Mucosa of descending colon (tissue), 3 donors: ENCODE measurements around the gene GNAQ. TPM values are rescaled to one million over a fixed set of nuclear protein-coding genes. Genes with fewer than 3 reads are reported as not detected.

ENCODE experiments used
- ATAC-seq: fragments of 200-7000 bp; cut with Tn5 transposase; one replicate; pipeline ENCODE4 v1.9.1; 2020; ENCODE audit warnings: mild to moderate bottlenecking, moderate library complexity
- DNase-seq, 3 donors: peaks; one replicate each; pipeline ENCODE4 v3.0.0-alpha.2; 2020
- H3K36me3 ChIP-seq: fragments of 200-600 bp; one replicate; pipeline ENCODE4 v1.8.0; 2021; ENCODE audit warnings: low read depth, mild to moderate bottlenecking
- H3K4me1 ChIP-seq: fragments of 200-600 bp; one replicate; pipeline ENCODE4 v1.8.0; 2021; ENCODE audit warnings: low read depth, mild to moderate bottlenecking
- H3K4me3 ChIP-seq: fragments of 200-600 bp; one replicate; pipeline ENCODE4 v1.8.0; 2021; ENCODE audit warnings: mild to moderate bottlenecking
- H3K9me3 ChIP-seq: fragments of 200-600 bp; one replicate; pipeline ENCODE4 v1.8.0; 2021; ENCODE audit warnings: mild to moderate bottlenecking
- CTCF ChIP-seq: fragments of 200-600 bp; IDR thresholded peaks from one replicate; pipeline ENCODE4 v1.8.0; 2022; ENCODE audit warnings: antibody characterized with exemption, mild to moderate bottlenecking
- intact Hi-C, 2 donors: fragments of 100-400 bp; cut with DNase I in 1 of 2; cut with micrococcal nuclease in 1 of 2; formaldehyde crosslinking; loops; one replicate each; pipeline versions ENCODE4 v1.11.0 to v1.11.1; 2022; cut with DNase I, micrococcal nuclease
- total RNA-seq, 3 donors: library from RNA; stranded (reverse); fragmentation: NEBNext Ultra II Directional in 2 of 3; extraction: Animal tissue kit (Norgen Biotek cat#: 25700) in 2 of 3; gene quantifications; one replicate each; pipeline versions ENCODE4 v1.2.1 to v1.2.4, GENCODE V29; 2021 to 2023
- donor health status: DM: no; HTN: no; CAD: no; lungs with moderate emphysema.
- donor health status: DM: no; HTN: no; CAD: no.
- donor health status: DM: no; HTN: yes; CAD: no.

Gene GNAQ
- total RNA-seq, 3 donors from 2014 or later, result 95.9 to 115 (median 104) TPM

DNA sequence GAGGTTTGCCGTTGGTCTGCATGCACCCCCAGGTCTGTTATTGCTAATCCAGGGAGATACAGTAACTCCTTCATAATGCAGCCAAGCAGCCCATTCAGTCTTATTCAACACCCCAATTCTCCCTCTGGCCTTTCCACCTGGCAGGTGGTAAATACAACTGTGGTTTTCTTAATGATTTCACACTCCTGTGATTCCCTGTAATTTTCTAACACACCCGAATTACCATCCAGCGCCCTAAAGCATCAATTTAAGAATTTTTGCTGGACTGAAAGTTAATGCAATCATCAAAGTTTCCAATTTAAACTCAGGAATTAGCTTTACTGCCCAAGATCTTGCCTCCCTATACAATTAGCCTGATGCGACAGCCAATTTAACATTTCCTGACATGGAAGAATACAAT is 62.5 kb downstream of the GNAQ start:
- ATAC-seq, result no peak
- intact Hi-C loops, result no loop called here
- Histone ChIP-seq H3K36me3 (no peaks in the 10 kb centered on the region), H3K4me3 (no peak overlapping the region), H3K4me1 (no peaks in the 10 kb centered on the region), H3K9me3 (no peaks in the 10 kb centered on the region)
- TF ChIP-seq CTCF, result no peak
- no peak for DNase-seq

GRCh38 chr9:77968506-77968905 is 63.1 kb downstream of the GNAQ start:
- intact Hi-C loops, result no loop called here
- H3K36me3 ChIP-seq, result no peaks in the 10 kb centered on the region
- no peaks in the 10 kb centered on the region for H3K4me1 ChIP-seq
- DNase-seq (no peak), ATAC-seq (no peak)
- no peak for TF ChIP-seq CTCF
- H3K9me3 ChIP-seq, result no peaks in the 10 kb centered on the region
- no peak overlapping the region for H3K4me3 ChIP-seq

GRCh38 chr9:77966718-77967117 is 64.9 kb downstream of the GNAQ start:
- Histone ChIP-seq H3K36me3 (no peaks in the 10 kb centered on the region), H3K4me1 (no peaks in the 10 kb centered on the region), H3K4me3 (no peak overlapping the region), H3K9me3 (no peaks in the 10 kb centered on the region)
- no peak for ATAC-seq
- intact Hi-C loops, result no loop called here
- no peak for TF ChIP-seq CTCF
- no peak for DNase-seq

GRCh38 chr9:77965445-77966123 is 66.0 kb downstream of the GNAQ start:
- intact Hi-C loops, result no loop called here

DNA sequence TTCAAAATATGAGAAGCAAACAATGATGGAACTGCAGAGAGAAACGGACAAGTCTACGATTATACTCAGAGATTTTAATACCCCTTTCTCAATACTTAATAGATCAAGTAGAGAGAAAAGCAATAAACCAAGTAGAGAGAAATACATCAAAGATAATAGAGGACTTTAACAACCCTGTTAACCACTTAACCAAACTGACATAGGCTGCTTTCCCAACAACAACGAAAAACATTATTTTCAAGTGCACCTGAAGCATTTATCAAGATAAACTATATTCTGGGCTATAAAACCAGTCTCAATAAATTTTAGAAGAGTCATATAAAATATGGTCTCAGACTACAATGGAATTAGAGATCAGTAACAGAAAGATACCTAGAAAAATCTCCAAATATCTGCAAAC is 67.4 kb downstream of the GNAQ start:
- no peaks in the 10 kb centered on the region for H3K4me1 ChIP-seq
- no peak for ATAC-seq
- no peak for TF ChIP-seq CTCF
- DNase-seq, result no peak
- H3K36me3 ChIP-seq, result no peaks in the 10 kb centered on the region
- no peaks in the 10 kb centered on the region for H3K9me3 ChIP-seq
- no peak overlapping the region for H3K4me3 ChIP-seq
- intact Hi-C loops, result no loop called here

More at GRCh38 chr9:77965445-77966123, 66.0 kb downstream of the GNAQ start:
- Histone ChIP-seq H3K9me3 (no peaks in the 10 kb centered on the region), H3K4me3 (no peak overlapping the region), H3K4me1 (no peaks in the 10 kb centered on the region), H3K36me3 (no peaks in the 10 kb centered on the region)
- DNase-seq (no peak), ATAC-seq (no peak)
- no peak for TF ChIP-seq CTCF

DNA sequence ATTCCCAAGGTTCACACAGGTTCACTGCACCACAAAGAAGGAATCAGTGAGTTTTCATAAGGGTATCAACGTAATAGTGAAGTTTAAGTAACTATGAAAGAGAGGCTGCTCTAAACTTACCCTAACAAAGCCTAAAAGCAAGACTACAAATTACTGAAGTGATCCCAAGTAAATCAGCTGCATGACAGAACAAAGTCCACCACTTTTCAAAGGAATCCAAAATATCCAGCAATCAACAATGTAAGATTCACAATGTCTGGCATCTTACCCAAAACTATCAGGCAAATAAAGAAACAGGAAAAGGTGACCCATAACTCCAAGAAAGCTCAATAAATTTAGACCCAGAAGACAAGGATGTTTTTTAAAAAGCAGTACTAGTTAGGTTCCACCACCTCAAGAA is 70.1 kb downstream of the GNAQ start:
- TF ChIP-seq CTCF, result no peak
- Histone ChIP-seq H3K9me3 (no peaks in the 10 kb centered on the region), H3K4me1 (no peaks in the 10 kb centered on the region), H3K36me3 (no peaks in the 10 kb centered on the region), H3K4me3 (no peak overlapping the region)
- DNase-seq (no peak), ATAC-seq (no peak)
- intact Hi-C loops, result no loop called here
